GM18873 (cell line): ENCODE measurements around the gene FCN1.

Experiments
- ATAC-seq: cut with Tn5 transposase; IDR thresholded peaks from one replicate; pipeline ENCODE4 v1.9.1; 2021; ENCODE audit warnings: mild to moderate bottlenecking, moderate library complexity, moderate number of reproducible peaks; ENCODE audit not compliant: unreplicated experiment, low FRiP score

FCN1 gene

GRCh38 chr9:134918646-134919045, 934 bp upstream of the FCN1 start:
- no peak for ATAC-seq

GRCh38 chr9:134916161-134916665, 1.5 kb downstream of the FCN1 start:
- no peak for ATAC-seq

GRCh38 chr9:134915046-134915985, 2.4 kb downstream of the FCN1 start:
- no peak for ATAC-seq

- ATAC-seq, result no peak
These were observed 3.2 kb downstream of the FCN1 start for GRCh38 chr9:134914501-134914834.

GRCh38 chr9:134913713-134914500, 3.8 kb downstream of the FCN1 start:
- no peak for ATAC-seq

GRCh38 chr9:134913041-134913712, 4.5 kb downstream of the FCN1 start:
- ATAC-seq, result no peak

GRCh38 chr9:134912126-134912840, 5.4 kb downstream of the FCN1 start:
- ATAC-seq, result no peak

- ATAC-seq, result no peak
These were observed 7.9 kb downstream of the FCN1 start for GRCh38 chr9:134909511-134910481.

- no peak for ATAC-seq
These were observed 9.0 kb downstream of the FCN1 start for GRCh38 chr9:134908524-134909309.

GRCh38 chr9:134902936-134903335, 14.8 kb downstream of the FCN1 start:
- no peak for ATAC-seq

GRCh38 chr9:134899818-134900217, 17.9 kb downstream of the FCN1 start:
- no peak for ATAC-seq

GRCh38 chr9:134899168-134899567, 18.5 kb downstream of the FCN1 start:
- no peak for ATAC-seq

- ATAC-seq, result no peak
These were observed 19.4 kb downstream of the FCN1 start for GRCh38 chr9:134898319-134898718.

- no peak for ATAC-seq
These were observed 20.0 kb downstream of the FCN1 start for GRCh38 chr9:134897584-134898170.

GRCh38 chr9:134896834-134897583, 20.7 kb downstream of the FCN1 start:
- no peak for ATAC-seq

- no peak for ATAC-seq
These were observed 21.5 kb downstream of the FCN1 start for GRCh38 chr9:134895908-134896833.
